Naive B cell (primary cell): ENCODE measurements around the gene RGPD6. TPM values are rescaled to one million over a fixed set of nuclear protein-coding genes. Genes with fewer than 3 reads are reported as not detected.
A peak's percentile ranks its signal among the peaks of the same experiment; 100 is the strongest.
"Not testable (repeated sequence)": the region's sequence is repeated elsewhere in the genome, so short reads cannot be mapped to it uniquely, and the experiment has no call there.

Source experiments
- ATAC-seq, 2 donors: fragments of 150-1000 bp; cut with Tn5 transposase; 2 replicates each; pipeline ENCODE4 v1.10.0; 2021; ENCODE audit warnings: low read depth in 2 of 2, mild to moderate bottlenecking in 2 of 2, moderate library complexity in 2 of 2
- DNase-seq: peaks from one replicate; pipeline ENCODE4 v3.0.0; 2022
- H3K27ac Mint-ChIP-seq, 6 donors: one replicate each; pipeline ENCODE4 v1.8.0; 2020 to 2022; ENCODE audit warnings: mild to moderate bottlenecking in 6 of 6, mixed read lengths in 6 of 6, moderate library complexity in 5 of 6, inconsistent platforms in 2 of 6
- H3K27me3 Mint-ChIP-seq, 3 donors: one replicate each; pipeline ENCODE4 v1.8.0; 2021 to 2022; ENCODE audit warnings: mixed read lengths in 3 of 3, mild to moderate bottlenecking in 1 of 3
- H3K36me3 Mint-ChIP-seq, 2 donors: one replicate each; pipeline ENCODE4 v1.8.0; 2020 to 2022; ENCODE audit warnings: mixed read lengths in 2 of 2, inconsistent platforms in 1 of 2, mild to moderate bottlenecking in 1 of 2
- H3K4me1 Mint-ChIP-seq, 3 donors: one replicate each; pipeline ENCODE4 v1.8.0; 2020 to 2022; ENCODE audit warnings: mixed read lengths in 3 of 3, inconsistent platforms in 1 of 3, mild to moderate bottlenecking in 1 of 3, moderate library complexity in 1 of 3
- H3K4me3 Mint-ChIP-seq, 8 donors: one replicate each; pipeline ENCODE4 v1.8.0; 2020 to 2022; ENCODE audit warnings: mild to moderate bottlenecking in 8 of 8, mixed read lengths in 8 of 8, moderate library complexity in 8 of 8, inconsistent platforms in 2 of 8
- H3K9me3 Mint-ChIP-seq, 7 donors: one replicate each; pipeline ENCODE4 v1.8.0; 2020 to 2022; ENCODE audit warnings: mixed read lengths in 7 of 7, mild to moderate bottlenecking in 5 of 7, inconsistent platforms in 2 of 7, moderate library complexity in 1 of 7
- polyA plus RNA-seq, 6 donors: library from polyadenylated mRNA; unstranded; fragments of 300-500 nt; fragmentation: Illumina TruSeq; gene quantifications; one replicate each; pipeline ENCODE4 v1.2.3, GENCODE V29; 2021; ENCODE audit warnings: low read depth in 6 of 6

Gene RGPD6
- polyA plus RNA-seq, 6 donors from 2014 or later: 1.6 to 8.9 (median 5.4) TPM

- not testable (repeated sequence) for H3K4me1 Mint-ChIP-seq, H3K4me3 Mint-ChIP-seq, ATAC-seq
Measured at GRCh38 chr2:110579216-110579965, 2.4 kb upstream of the RGPD6 start.

GRCh38 chr2:110578429-110578828 is 1.4 kb upstream of the RGPD6 start:
- H3K9me3 Mint-ChIP-seq, H3K27me3 Mint-ChIP-seq, H3K4me3 Mint-ChIP-seq, H3K27ac Mint-ChIP-seq, ATAC-seq, DNase-seq, H3K36me3 Mint-ChIP-seq, H3K4me1 Mint-ChIP-seq: not testable (repeated sequence)

More at GRCh38 chr2:110579216-110579965, 2.4 kb upstream of the RGPD6 start:
- DNase-seq, H3K9me3 Mint-ChIP-seq, H3K36me3 Mint-ChIP-seq, H3K27me3 Mint-ChIP-seq, H3K27ac Mint-ChIP-seq: not testable (repeated sequence)

GRCh38 chr2:110499755-110500377 is 77.2 kb downstream of the RGPD6 start:
- peak; percentile 69 to 71 for ATAC-seq
- not testable (repeated sequence) for H3K27ac Mint-ChIP-seq, H3K4me1 Mint-ChIP-seq, H3K4me3 Mint-ChIP-seq, H3K9me3 Mint-ChIP-seq, H3K36me3 Mint-ChIP-seq, H3K27me3 Mint-ChIP-seq, DNase-seq

- ATAC-seq, H3K27me3 Mint-ChIP-seq, H3K36me3 Mint-ChIP-seq, H3K4me3 Mint-ChIP-seq, H3K9me3 Mint-ChIP-seq, H3K27ac Mint-ChIP-seq, DNase-seq, H3K4me1 Mint-ChIP-seq: not testable (repeated sequence)
Measured at GRCh38 chr2:110496027-110496426, 81.0 kb downstream of the RGPD6 start.

GRCh38 chr2:110494488-110494887 is 82.5 kb downstream of the RGPD6 start:
- not testable (repeated sequence) for DNase-seq, H3K9me3 Mint-ChIP-seq, H3K4me3 Mint-ChIP-seq, H3K27ac Mint-ChIP-seq, ATAC-seq, H3K4me1 Mint-ChIP-seq, H3K36me3 Mint-ChIP-seq, H3K27me3 Mint-ChIP-seq

- not testable (repeated sequence) for H3K9me3 Mint-ChIP-seq, H3K4me3 Mint-ChIP-seq, H3K27me3 Mint-ChIP-seq, H3K36me3 Mint-ChIP-seq, ATAC-seq, H3K27ac Mint-ChIP-seq, H3K4me1 Mint-ChIP-seq, DNase-seq
Measured at GRCh38 chr2:110488991-110489390, 88.0 kb downstream of the RGPD6 start.

- H3K4me3 Mint-ChIP-seq, H3K27me3 Mint-ChIP-seq, H3K27ac Mint-ChIP-seq, ATAC-seq, H3K36me3 Mint-ChIP-seq, DNase-seq, H3K4me1 Mint-ChIP-seq, H3K9me3 Mint-ChIP-seq: not testable (repeated sequence)
Measured at GRCh38 chr2:110482697-110483096, 94.3 kb downstream of the RGPD6 start.

- H3K27me3 Mint-ChIP-seq, H3K4me1 Mint-ChIP-seq, H3K4me3 Mint-ChIP-seq, H3K36me3 Mint-ChIP-seq, H3K9me3 Mint-ChIP-seq, ATAC-seq, H3K27ac Mint-ChIP-seq, DNase-seq: not testable (repeated sequence)
Measured at GRCh38 chr2:110481200-110481599, 95.8 kb downstream of the RGPD6 start.

- not testable (repeated sequence) for ATAC-seq, DNase-seq, H3K4me3 Mint-ChIP-seq, H3K36me3 Mint-ChIP-seq, H3K27ac Mint-ChIP-seq, H3K27me3 Mint-ChIP-seq, H3K9me3 Mint-ChIP-seq, H3K4me1 Mint-ChIP-seq
Measured at GRCh38 chr2:110480084-110480483, 96.9 kb downstream of the RGPD6 start.

- not testable (repeated sequence) for H3K4me1 Mint-ChIP-seq, H3K27me3 Mint-ChIP-seq, H3K36me3 Mint-ChIP-seq, H3K27ac Mint-ChIP-seq, H3K9me3 Mint-ChIP-seq, H3K4me3 Mint-ChIP-seq, ATAC-seq, DNase-seq
Measured at GRCh38 chr2:110477370-110477769, 99.7 kb downstream of the RGPD6 start.

GRCh38 chr2:110476952-110477351 is 100.1 kb downstream of the RGPD6 start:
- not testable (repeated sequence) for H3K4me3 Mint-ChIP-seq, H3K4me1 Mint-ChIP-seq, ATAC-seq, H3K9me3 Mint-ChIP-seq, DNase-seq, H3K27me3 Mint-ChIP-seq, H3K27ac Mint-ChIP-seq, H3K36me3 Mint-ChIP-seq

- not testable (repeated sequence) for DNase-seq, H3K36me3 Mint-ChIP-seq, ATAC-seq, H3K4me3 Mint-ChIP-seq, H3K4me1 Mint-ChIP-seq, H3K9me3 Mint-ChIP-seq, H3K27me3 Mint-ChIP-seq, H3K27ac Mint-ChIP-seq
Measured at GRCh38 chr2:110475627-110476359, 101.2 kb downstream of the RGPD6 start.

GRCh38 chr2:110474898-110475297 is 102.1 kb downstream of the RGPD6 start:
- not testable (repeated sequence) for H3K27me3 Mint-ChIP-seq, H3K9me3 Mint-ChIP-seq, H3K4me1 Mint-ChIP-seq, H3K27ac Mint-ChIP-seq, H3K36me3 Mint-ChIP-seq, DNase-seq, H3K4me3 Mint-ChIP-seq
- ATAC-seq: peak; percentile 70 to 83

GRCh38 chr2:110473059-110473358 is 104.0 kb downstream of the RGPD6 start:
- not testable (repeated sequence) for ATAC-seq, H3K27ac Mint-ChIP-seq, H3K4me1 Mint-ChIP-seq

More at GRCh38 chr2:110473059-110473358, 104.0 kb downstream of the RGPD6 start:
- H3K27me3 Mint-ChIP-seq, H3K36me3 Mint-ChIP-seq, DNase-seq, H3K9me3 Mint-ChIP-seq, H3K4me3 Mint-ChIP-seq: not testable (repeated sequence)
